ENCODE data around the gene SDHAF2. TPM values are rescaled to one million over a fixed set of nuclear protein-coding genes. Genes with fewer than 3 reads are reported as not detected.

The SDHAF2 gene
- total and polyA plus RNA-seq, 2 donors (not counting 1 experiment from before 2014, with no cell fraction given) = 61.8 to 65.3 TPM

- no peaks in the 10 kb centered on the region for H3K9me3 ChIP-seq (ENCODE audit: control insufficient read depth, insufficient read depth, low read depth, low read length)
- no peak overlapping the region for H2AFZ ChIP-seq (ENCODE audit: low read length)
- H3K27ac ChIP-seq (ENCODE audit: insufficient read depth, low read length) = no peak overlapping the region
- no peaks in the 10 kb centered on the region for H4K20me1 ChIP-seq (ENCODE audit: control insufficient read depth, extremely low read depth, insufficient read depth, low read length)
- no peak overlapping the region for H3K4me2 ChIP-seq (ENCODE audit: extremely low read depth, insufficient read depth, low read length)
- H3K4me3 ChIP-seq (replicated peaks in 1 of 4; ENCODE audit: control extremely low read depth in 1 of 4, insufficient read depth in 1 of 4, low read depth in 3 of 4, low read length in 4 of 4) = no peak overlapping the region
- TF ChIP-seq EZH2 (IDR thresholded peaks at IDR 0.05; ENCODE audit: low read length, missing control alignments) = no peak
- TF ChIP-seq CTCF (conservative IDR thresholded peaks at IDR 0.05 in 1 of 2, IDR thresholded peaks at IDR 0.05 in 1 of 2; ENCODE audit: low read depth in 1 of 2, low read length in 2 of 2) = no peak
- no peak for DNase-seq (ENCODE audit: low read depth in 2 of 2)
- H3K36me3 ChIP-seq (ENCODE audit: control insufficient read depth, insufficient read depth, low read length) = peaks cover 20% of the 10 kb centered on the region
- H3K79me2 ChIP-seq (ENCODE audit: control insufficient read depth, insufficient read depth, low read length) = no peaks in the 10 kb centered on the region
- no peaks in the 10 kb centered on the region for H3K4me1 ChIP-seq (ENCODE audit: control insufficient read depth, extremely low read depth, insufficient read depth, low read length)
- H3K27me3 ChIP-seq (ENCODE audit: control insufficient read depth, insufficient read depth, low read length) = no peaks in the 10 kb centered on the region
- no peak overlapping the region for H3K9ac ChIP-seq (ENCODE audit: insufficient read depth, low read length)
Measured at GRCh38 chr11:61401173-61401572, 28.8 kb upstream of the SDHAF2 start.

DNA sequence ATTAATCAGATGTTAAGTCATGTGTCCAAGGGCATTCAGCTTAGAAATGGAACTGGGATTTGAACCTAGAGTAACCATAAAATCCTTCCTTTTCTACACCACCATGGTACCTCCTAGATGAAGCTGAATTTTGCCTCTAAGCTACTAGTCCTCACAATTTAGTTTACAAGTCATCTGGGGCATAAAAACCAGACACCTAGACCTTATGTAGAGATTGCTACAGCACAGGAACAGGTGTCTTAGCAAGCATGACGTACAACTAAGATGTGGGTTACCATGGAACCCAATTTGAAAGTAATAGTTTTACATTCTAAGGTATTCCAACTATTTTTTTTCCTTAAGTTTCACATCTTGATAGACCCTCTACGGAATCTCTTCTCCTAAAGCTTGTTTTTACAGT is 28.4 kb upstream of the SDHAF2 start:
- no peak for DNase-seq (ENCODE audit: low read depth in 2 of 2)
- Histone ChIP-seq H4K20me1 (ENCODE audit: control insufficient read depth, extremely low read depth, insufficient read depth, low read length) (no peaks in the 10 kb centered on the region), H3K79me2 (ENCODE audit: control insufficient read depth, insufficient read depth, low read length) (no peaks in the 10 kb centered on the region), H3K4me1 (ENCODE audit: control insufficient read depth, extremely low read depth, insufficient read depth, low read length) (no peaks in the 10 kb centered on the region), H3K27ac (ENCODE audit: insufficient read depth, low read length) (no peak overlapping the region), H3K4me3 (replicated peaks in 1 of 4; ENCODE audit: control extremely low read depth in 1 of 4, insufficient read depth in 1 of 4, low read depth in 3 of 4, low read length in 4 of 4) (no peak overlapping the region), H3K4me2 (ENCODE audit: extremely low read depth, insufficient read depth, low read length) (no peak overlapping the region), H3K9me3 (ENCODE audit: control insufficient read depth, insufficient read depth, low read depth, low read length) (no peaks in the 10 kb centered on the region), H3K36me3 (ENCODE audit: control insufficient read depth, insufficient read depth, low read length) (peaks cover 21% of the 10 kb centered on the region), H3K27me3 (ENCODE audit: control insufficient read depth, insufficient read depth, low read length) (no peaks in the 10 kb centered on the region), H3K9ac (ENCODE audit: insufficient read depth, low read length) (no peak overlapping the region), H2AFZ (ENCODE audit: low read length) (no peak overlapping the region)
- TF ChIP-seq CTCF (conservative IDR thresholded peaks at IDR 0.05 in 1 of 2, IDR thresholded peaks at IDR 0.05 in 1 of 2; ENCODE audit: low read depth in 1 of 2, low read length in 2 of 2) = no peak
- TF ChIP-seq EZH2 (IDR thresholded peaks at IDR 0.05; ENCODE audit: low read length, missing control alignments) = no peak

DNA sequence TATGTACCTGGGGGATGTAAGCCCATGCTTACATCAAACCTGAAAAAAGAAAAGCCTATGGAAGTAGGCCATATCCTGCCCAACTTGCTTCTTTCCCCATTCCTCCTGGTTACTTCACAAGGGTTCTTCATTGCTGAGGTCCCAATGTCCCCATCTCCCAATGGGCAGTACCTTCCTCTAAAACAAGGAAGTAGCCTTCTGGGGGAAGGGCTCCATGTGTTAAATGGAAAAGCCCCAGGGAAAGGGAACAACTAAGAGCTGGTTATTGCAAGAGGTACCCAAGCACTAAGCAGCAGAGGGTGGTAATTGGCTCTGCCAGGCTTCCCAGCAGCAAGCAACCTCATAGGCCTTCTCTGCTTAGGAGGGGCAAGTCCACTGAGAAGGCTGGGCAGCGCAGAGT is 26.3 kb upstream of the SDHAF2 start:
- Histone ChIP-seq H3K27ac (ENCODE audit: insufficient read depth, low read length) (no peak overlapping the region), H3K27me3 (ENCODE audit: control insufficient read depth, insufficient read depth, low read length) (no peaks in the 10 kb centered on the region), H3K36me3 (ENCODE audit: control insufficient read depth, insufficient read depth, low read length) (peaks cover 25% of the 10 kb centered on the region), H3K4me2 (ENCODE audit: extremely low read depth, insufficient read depth, low read length) (no peak overlapping the region), H3K9me3 (ENCODE audit: control insufficient read depth, insufficient read depth, low read depth, low read length) (no peaks in the 10 kb centered on the region), H3K4me1 (ENCODE audit: control insufficient read depth, extremely low read depth, insufficient read depth, low read length) (no peaks in the 10 kb centered on the region), H3K79me2 (ENCODE audit: control insufficient read depth, insufficient read depth, low read length) (no peaks in the 10 kb centered on the region), H3K4me3 (replicated peaks in 1 of 4; ENCODE audit: control extremely low read depth in 1 of 4, insufficient read depth in 1 of 4, low read depth in 3 of 4, low read length in 4 of 4) (no peak overlapping the region), H2AFZ (ENCODE audit: low read length) (no peak overlapping the region), H4K20me1 (ENCODE audit: control insufficient read depth, extremely low read depth, insufficient read depth, low read length) (no peaks in the 10 kb centered on the region), H3K9ac (ENCODE audit: insufficient read depth, low read length) (no peak overlapping the region)
- TF ChIP-seq CTCF (conservative IDR thresholded peaks at IDR 0.05 in 1 of 2, IDR thresholded peaks at IDR 0.05 in 1 of 2; ENCODE audit: low read depth in 1 of 2, low read length in 2 of 2) = no peak
- no peak for TF ChIP-seq EZH2 (IDR thresholded peaks at IDR 0.05; ENCODE audit: low read length, missing control alignments)
- no peak for DNase-seq (ENCODE audit: low read depth in 2 of 2)
